Lower leg skin (tissue), 4 donors: Measurements from ENCODE around the gene ZBTB32. TPM values are rescaled to one million over a fixed set of nuclear protein-coding genes. Genes with fewer than 3 reads are reported as not detected.

Experiments used
- DNase-seq, 2 donors: peaks; one replicate each; pipeline ENCODE4 v3.0.0-alpha.2; 2019; ENCODE audit warnings: low spot score in 2 of 2
- H3K4me3 ChIP-seq: fragments of 200-600 bp; sonication (generic); 2 replicates; pipeline ENCODE4 v1.5.1; 2017; ENCODE audit warnings: mild to moderate bottlenecking, low read depth; ENCODE audit not compliant: poor library complexity, severe bottlenecking
- CTCF ChIP-seq, 3 donors: fragments of 450-650 bp; IDR thresholded peaks; one replicate each; pipeline ENCODE4 v1.5.1; 2016; ENCODE audit warnings: antibody characterized with exemption in 3 of 3, mild to moderate bottlenecking in 3 of 3, moderate library complexity in 2 of 3
- POLR2A ChIP-seq, 2 donors: fragments of 450-650 bp; IDR thresholded peaks; one replicate each; pipeline ENCODE4 v1.6.1; 2016 to 2017; ENCODE audit warnings: antibody characterized with exemption in 2 of 2, mild to moderate bottlenecking in 1 of 2, moderate library complexity in 1 of 2
- WGBS, 2 donors: methylation state at CpG; one replicate each; pipeline ENCODE4 v1.1.5; 2018; 5-methylcytosine and 5-hydroxymethylcytosine counted together
- intact Hi-C: fragments of 100-400 bp; cut with DNase I; formaldehyde crosslinking; loops from one replicate; pipeline ENCODE4 v1.15.0; 2023; ENCODE audit warnings: low total_unique reads
- total RNA-seq, 4 donors: library from RNA; depleted of rRNA; stranded (reverse); fragments of >200 nt; gene quantifications; one replicate each; pipeline ENCODE4 v1.1.0, GENCODE V29; 2016

The ZBTB32 gene
- total RNA-seq, 4 donors from 2014 or later = not detected

- TF ChIP-seq CTCF (IDR thresholded peaks at IDR 0.05) = no peak
- no peak for TF ChIP-seq POLR2A (IDR thresholded peaks at IDR 0.05)
- WGBS, 2 donors = 87 to 97% methylated on average over 10 to 11 of the region's 11 CpGs
- no peak overlapping the region for H3K4me3 ChIP-seq
- intact Hi-C loops = no loop called here
- DNase-seq = no peak
Observed at GRCh38 chr19:35729763-35730162, 25.4 kb downstream of the ZBTB32 start.

- intact Hi-C loops = no loop called here
- WGBS, 2 donors = 86 to 91% methylated on average over 18 of the region's 18 CpGs
Observed at GRCh38 chr19:35730326-35730725, 26.0 kb downstream of the ZBTB32 start.

GRCh38 chr19:35731353-35731752 lies 27.0 kb downstream of the ZBTB32 start:
- intact Hi-C loops = no loop called here
- 44 to 48% methylated on average over 9 of the region's 9 CpGs for WGBS, 2 donors
- TF ChIP-seq CTCF (IDR thresholded peaks at IDR 0.05) = no peak
- TF ChIP-seq POLR2A (IDR thresholded peaks at IDR 0.05) = no peak
- H3K4me3 ChIP-seq = no peak overlapping the region
- no peak for DNase-seq

More at GRCh38 chr19:35730326-35730725, 26.0 kb downstream of the ZBTB32 start:
- TF ChIP-seq POLR2A (IDR thresholded peaks at IDR 0.05) = no peak
- no peak for TF ChIP-seq CTCF (IDR thresholded peaks at IDR 0.05)
- H3K4me3 ChIP-seq = no peak overlapping the region
- DNase-seq = no peak

GRCh38 chr19:35731779-35732405 lies 27.5 kb downstream of the ZBTB32 start:
- intact Hi-C loops = no loop called here
- TF ChIP-seq CTCF (IDR thresholded peaks at IDR 0.05) (no peak), POLR2A (IDR thresholded peaks at IDR 0.05) (no peak)
- no peak for DNase-seq
- 82% methylated on average over 21 of the region's 21 CpGs for WGBS, 2 donors
- H3K4me3 ChIP-seq = no peak overlapping the region

GRCh38 chr19:35732540-35733179 lies 28.3 kb downstream of the ZBTB32 start:
- intact Hi-C loops = no loop called here
- WGBS, 2 donors = 93 to 95% methylated on average over 11 to 25 of the region's 25 CpGs

More at GRCh38 chr19:35732540-35733179, 28.3 kb downstream of the ZBTB32 start:
- TF ChIP-seq CTCF (IDR thresholded peaks at IDR 0.05) (no peak), POLR2A (IDR thresholded peaks at IDR 0.05) (no peak)
- DNase-seq = no peak
- H3K4me3 ChIP-seq = no peak overlapping the region
